DMS114 treated with DMSO at 0.1 percent for 48 hours (cell line): ENCODE data around the gene PMFBP1.

Experiments used
- DNase-seq: peaks from one replicate; lab custom pipeline; 2025; ENCODE audit not compliant: unreplicated experiment; lab: John Stamatoyannopoulos, UW

PMFBP1 gene

DNA sequence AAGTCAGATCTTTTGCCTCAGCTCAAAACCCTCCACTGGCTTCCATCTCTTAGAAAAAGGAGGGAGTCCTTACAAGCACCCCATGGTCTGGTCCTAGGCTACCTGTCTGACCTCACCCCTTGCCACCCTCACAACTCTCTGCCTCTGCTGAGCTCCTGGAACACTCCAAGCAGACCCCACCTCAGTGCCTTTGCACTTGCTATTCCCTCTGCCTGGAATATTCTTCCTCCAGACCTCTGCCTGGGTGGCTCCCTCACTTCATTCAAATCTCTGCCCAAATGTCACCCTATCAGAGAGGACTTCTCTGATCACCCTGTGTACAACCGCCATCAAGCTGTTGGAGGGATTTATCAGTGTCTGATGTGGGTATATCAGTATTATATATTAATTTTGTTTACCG is 37.4 kb downstream of the PMFBP1 start:
- DNase-seq: no peak

DNA sequence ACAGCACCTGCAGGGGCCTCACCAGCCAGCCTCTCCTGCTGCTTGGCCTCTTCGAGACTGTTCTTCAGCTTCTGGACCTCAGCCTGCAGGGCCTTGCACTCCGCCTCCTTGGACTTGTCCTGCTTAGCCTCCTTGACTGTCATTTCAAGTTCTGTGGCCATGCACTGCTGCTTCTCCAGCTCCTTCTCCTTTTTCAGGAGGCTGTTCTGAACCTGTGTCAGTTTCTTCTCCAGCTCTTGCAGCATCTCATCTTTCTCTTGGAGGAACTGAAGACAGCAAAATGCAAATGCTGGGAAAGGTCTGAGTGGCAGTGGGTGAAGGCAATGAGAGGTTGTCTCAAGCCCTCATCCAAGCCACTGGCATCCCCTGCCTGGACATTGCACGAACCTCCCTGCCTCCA is 39.2 kb downstream of the PMFBP1 start:
- DNase-seq: no peak

DNA sequence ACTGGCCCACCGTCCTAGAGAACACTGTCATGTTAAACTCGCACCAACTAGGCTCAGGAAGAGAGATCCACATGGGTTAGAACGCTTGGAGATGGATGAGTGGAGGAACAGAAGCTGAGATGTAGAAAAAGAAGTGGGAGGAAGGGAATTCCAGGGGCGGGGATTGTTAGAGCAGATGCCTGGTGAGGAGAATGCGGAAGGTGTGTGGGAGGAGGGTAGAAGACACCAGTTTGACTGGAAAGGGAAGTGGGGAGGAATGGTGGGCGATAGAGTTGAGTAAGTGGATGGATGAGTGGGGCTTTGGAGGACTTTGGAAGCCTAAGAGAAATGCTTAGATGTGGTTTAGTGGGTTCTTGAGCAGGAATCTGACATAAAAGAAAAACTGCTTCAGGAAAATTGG is 40.9 kb downstream of the PMFBP1 start:
- no peak for DNase-seq

DNA sequence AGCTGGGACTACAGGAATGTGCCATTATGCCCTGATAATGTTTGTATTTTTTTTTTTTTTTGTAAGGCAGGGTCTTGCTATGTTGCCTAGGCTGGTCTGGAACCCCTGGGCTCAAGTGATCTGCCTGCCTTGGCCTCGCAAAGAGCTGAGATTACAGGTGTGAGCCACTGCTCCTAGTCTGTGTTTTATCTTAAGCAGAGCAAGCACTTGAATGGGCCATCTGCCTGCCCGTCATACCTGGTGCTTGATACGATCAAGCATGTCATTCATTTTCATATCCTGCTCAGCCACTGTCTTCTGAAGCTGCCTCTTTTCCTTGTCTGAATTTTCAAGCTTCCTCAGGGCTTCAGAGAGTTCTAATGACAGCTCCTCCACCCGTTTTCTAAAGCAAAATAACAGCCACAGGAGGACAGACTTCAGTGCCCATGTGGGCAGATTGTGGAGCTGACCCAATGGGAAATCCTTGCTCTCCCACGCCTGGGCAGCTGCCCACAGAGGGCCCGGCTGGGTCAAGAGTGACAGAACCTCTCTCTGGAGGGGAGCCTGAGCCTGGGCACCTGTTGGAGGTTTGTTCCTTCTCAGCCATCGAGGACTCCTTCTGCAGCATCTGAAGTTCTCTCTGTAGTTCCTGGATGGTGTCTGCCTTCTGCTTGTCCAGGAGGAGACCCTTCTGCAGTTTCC is 41.8 kb downstream of the PMFBP1 start:
- no peak for DNase-seq

DNA sequence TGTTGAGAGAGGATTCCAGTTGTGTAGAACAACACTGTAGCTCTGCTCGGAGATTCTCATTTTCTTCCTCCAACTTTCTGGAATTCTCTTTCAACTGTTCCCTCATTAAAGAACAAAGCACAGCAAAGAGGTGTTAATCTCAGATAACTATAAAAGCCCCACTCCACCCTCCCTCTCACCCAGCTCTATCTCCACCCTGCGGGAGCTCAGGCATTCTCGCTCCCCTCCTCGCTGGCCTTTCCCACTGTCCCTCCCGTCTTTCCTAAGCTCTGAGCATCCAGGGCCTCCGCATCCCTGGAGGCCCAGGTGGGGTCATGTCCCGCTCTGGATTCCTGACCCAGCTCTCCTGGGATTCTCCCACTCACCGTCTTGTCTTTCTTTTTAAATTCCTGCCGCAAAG is 43.3 kb downstream of the PMFBP1 start:
- DNase-seq: no peak

DNA sequence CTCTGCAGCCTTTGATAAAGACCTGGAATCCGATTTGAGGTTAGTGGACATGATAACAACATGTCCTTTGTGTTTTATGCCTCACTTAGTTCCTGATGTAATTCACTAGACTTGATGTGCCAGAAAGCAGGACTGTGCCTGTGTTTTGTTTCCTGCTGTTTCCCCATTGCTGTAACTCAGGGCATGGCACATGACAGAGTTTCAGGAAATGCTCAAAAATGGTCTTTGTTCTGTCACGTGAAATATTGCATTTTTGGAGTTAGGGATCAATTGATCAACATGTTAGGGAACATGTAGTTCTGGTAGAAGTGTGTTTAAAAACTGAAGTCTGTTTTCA is 45.6 kb downstream of the PMFBP1 start:
- no peak for DNase-seq

DNA sequence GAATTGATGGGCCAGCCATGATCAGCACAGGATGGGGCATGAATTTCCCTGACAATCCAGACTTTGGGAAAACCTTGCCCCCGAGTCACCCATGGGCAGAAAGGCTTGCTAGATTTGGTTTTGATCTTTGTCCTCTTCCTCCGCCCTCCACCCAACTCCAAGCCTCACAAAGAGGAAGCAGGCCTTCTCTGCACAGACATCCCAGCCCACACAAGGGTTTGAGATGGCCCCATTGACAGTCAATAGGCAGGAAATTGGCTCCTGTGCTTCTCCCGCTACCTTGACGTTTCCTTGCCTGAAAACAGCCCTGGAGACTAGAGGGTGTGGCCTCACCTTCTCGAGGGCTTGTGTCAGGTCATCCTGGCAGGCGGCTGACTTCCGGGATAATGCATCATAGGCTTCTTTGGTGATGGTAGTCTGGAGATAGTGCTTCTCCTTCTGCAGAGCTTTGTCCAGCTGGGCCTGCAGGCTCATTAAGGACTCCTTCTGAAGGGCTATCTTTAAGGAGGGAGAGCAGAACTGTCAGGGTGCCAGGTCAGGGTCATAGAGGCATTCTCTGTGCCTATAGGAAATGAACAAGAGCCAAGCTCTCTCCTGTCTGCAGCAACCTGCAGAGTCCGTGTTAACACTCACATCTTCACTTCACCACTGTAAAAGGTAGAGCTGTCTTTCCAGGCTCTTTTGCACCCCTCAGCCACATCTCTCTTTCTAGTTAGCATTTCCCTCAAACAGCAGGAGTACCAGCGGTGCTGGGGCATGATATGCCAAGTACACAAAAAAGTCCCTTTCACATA is 46.1 kb downstream of the PMFBP1 start:
- DNase-seq: no peak

DNA sequence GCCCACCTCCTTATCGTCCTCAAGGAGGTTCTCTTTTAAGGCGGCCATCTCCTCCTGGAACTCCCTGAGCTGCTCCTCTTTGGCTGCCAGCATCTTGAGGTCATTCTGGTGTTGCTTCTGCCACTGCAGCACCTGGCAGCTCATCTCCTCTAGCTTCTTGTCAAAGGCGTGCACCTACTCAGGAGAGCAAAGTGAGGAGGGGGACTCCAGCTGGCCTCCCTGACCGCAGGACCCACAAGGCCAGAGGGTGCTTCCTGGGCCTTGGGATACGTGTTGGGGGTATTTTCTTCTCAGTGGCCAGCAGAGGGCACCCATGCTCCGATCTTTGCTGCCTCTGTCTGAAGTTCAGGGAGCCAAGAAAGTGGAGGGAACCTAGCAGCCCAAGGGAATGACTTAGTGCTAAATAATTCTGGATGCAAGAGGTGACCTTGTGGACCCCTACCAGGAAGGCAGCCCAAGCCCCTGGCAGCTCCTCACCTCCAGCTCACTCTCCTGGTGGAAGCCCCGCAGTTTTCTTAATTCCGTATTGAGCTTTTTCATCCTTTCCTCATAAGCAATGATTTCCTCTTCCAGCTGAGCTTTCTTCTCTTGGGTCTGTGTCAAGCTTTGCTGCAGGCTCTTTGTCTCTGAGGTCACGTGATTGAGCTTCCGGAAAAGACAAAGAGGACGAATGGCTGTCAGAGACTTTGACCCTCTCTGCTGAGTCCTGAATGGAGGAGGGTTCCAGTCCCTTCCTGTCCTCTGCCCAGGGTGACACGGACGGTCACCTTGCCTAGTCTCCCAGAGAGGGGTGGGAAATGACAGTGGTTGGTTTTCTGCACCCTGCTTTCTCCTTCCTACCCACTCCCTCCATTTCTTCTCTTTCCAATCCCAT is 47.0 kb downstream of the PMFBP1 start:
- peak; percentile 68 for DNase-seq

DNA sequence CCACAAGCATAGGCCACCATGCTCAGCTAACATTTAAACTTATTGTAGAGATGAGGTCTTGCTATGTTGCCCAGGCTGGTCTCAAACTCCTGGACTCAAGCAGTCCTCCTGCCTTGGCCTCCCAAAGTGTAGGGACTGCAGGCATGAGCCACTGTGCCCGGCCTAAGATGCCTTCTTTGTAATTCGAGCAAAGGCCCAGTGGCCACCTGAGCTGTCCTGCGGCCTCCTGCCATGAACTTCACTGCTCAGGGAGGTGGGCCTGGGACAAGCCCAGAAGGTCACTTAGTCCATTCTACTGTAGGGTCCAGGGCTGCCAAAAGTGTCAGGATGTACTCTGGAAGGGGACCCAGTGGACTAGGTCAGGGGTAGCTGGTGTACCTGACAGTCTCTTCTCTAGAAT is 47.8 kb downstream of the PMFBP1 start:
- DNase-seq: no peak

DNA sequence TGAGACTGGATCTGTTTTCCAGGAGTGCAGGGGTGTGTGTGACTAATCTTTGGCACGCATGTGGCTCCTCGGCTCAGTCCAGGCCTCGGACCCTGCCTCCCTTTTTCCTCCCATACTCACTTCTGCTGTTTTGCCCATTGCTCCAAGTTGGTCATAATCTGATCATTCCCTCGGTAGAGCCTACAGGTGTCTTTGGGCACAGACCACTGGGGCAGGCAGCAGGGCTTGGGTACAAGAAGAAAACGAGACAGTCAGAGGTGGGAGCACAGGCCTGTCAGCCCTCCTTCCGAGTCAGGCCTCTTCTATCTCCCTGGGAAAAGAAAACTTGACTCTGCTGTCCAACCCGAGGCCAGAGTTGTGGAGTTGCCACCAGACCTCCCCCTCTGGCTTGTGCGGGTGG is 48.5 kb downstream of the PMFBP1 start:
- no peak for DNase-seq

DNA sequence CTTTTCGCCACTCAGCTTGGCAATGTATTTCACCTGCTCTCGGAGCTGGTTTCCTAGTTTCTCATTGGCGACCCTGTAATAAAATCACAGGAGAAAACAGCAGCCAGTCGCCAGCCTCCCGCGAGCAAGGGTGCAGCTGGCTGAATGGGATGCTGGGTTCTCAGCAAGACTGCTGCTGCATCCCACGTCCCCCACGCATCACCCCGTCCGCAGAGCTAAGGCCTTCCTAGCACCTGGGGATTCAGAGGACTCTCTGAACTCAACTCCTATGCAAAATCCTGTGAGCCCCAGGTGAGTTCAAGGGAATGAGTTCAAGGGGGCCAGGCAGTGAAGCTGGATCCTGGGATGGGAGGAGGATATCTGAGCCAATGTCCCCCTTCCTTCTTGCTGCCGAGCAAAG is 49.0 kb downstream of the PMFBP1 start:
- no peak for DNase-seq

DNA sequence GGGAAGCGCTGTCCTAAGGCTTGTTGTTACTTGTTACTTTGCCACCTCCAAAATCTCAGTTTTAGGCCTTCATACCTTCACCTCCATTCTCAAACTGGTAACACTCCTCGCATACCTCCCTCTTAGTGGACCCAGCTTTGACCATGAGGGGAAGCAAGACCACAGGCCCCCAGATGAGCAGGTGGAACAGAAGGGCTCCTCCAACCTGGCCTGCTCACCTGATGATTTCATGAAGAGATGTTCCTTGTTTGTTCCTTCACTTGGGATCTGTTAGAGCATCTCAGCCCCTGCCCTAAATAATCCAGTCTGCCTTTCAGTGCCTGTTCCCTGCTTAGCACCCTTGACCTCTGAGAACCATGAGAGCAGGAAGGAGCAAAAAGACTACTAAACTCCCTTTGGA is 49.6 kb downstream of the PMFBP1 start:
- DNase-seq: no peak

DNA sequence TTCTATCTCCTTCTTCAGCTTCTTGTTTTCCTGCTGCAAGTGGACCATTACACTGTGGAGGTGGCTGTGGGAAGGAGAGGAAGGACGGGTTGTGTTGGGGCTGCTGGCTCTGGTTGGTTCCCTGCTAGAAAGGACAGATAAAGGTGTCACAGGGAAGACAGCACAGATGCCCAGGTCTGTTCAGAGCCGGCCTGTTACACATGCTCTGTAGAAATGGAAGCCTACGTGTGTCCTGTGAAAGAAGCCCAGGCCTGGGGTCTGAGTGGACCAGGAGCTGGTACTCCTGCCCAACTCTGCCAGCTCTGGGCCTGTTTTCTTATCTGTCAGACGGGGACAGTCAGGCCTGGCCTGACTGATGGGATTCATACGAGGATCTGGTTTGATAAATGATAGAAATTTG is 51.9 kb downstream of the PMFBP1 start:
- no peak for DNase-seq

DNA sequence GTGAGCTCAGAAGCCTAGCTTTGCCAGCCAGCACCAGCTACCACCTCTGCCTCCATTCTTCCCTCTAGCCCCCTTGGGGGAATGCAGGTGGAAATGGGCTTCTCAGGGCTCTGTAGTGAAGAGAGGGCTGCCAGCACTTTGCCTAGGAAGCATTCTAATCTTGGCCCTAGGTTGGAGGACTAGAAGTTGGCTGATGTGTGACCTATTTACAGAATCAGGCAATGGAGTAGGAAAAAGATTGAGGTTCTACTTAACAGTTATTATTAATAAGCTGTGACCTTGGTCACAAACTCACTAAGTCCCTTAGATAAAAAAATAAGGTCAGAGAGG is 58.4 kb downstream of the PMFBP1 start:
- DNase-seq: no peak

DNA sequence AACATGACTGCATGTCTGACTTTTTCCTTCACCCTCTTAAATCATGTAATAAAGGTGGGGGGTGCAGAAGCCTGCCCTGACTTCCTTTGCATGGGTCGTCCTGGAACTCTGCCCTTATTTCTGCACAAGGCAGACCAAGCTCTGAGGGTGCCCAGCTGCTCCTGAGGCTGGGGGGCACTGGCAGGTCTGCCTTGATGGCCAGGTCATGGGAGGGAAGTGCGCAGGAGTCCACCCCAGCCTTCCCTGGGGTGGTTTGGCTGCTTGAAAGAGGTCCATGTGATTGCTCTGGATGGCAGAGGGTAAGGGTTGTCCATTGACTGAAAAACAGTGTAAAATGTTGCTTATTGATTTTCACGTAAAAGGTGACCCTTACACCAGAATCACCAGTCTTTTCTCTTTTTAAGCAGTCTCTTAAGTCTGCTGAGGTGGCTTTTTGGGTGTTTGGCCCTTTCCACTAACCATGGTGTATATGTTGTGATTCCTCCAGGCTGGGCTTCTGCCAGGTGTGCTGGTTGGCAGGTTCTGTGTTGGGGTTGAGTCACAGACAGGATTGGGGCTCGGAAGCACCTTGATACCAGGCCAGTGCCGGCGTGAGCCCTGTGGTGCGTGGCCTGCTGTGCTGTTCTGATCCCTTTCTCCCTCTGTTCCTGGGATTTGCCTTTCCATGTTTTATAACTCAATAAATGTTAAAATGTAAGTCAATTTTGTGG is 58.9 kb downstream of the PMFBP1 start:
- DNase-seq: no peak

DNA sequence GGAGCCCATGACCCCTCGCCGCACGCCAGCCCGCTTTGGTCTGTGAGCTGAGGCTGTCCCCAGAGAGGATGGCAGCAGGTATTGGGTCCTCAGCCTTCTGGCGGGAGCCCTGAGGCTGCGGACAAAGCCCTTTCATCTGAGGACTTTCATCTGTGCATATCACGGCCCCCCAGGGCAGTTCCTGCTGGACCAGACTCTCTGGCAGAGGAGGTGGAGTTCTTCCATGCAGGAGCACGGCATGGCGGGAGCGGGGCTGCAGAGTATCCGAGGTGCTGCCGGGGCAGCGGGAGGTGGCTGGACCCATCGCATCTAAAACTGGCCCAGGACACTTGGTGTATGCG is 59.5 kb downstream of the PMFBP1 start:
- no peak for DNase-seq

DNA sequence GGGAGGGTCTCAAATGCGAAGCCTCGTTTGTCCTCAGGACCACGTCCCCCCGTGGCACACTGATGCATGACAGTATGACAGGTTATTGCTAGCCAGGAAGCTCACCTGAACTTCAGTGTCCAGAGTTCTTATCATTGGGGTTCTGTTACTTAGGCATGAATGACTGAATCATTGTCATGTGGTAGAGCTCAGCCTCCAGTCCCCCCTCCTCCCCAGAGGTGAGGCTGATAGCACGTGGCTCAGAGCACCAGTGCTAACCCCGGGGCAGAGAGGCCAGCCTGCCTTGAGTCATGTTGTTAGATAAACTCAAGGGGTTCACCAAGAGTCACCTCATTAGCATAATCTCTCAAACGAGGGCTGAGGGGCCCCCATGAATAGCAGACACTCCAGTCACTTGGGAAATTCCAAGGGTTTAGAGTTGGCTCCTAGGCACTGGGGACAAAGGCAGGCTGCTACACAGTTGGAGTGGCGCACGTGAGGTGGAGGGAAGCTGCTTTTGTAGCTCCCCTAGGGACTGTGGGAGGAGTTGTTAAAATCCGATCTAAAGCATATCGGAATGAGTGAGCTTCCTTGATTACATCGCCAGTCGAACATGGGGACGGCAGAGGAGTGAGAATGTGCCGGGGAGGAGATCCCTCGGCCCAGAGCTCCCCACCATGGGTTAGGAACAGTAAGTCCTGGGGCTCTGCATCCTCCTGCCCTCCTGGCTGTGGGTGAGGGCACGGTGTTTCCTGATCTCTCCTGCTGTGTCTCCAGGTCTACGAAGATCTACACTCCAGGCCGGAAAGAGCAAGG is 60.1 kb downstream of the PMFBP1 start:
- no peak for DNase-seq

DNA sequence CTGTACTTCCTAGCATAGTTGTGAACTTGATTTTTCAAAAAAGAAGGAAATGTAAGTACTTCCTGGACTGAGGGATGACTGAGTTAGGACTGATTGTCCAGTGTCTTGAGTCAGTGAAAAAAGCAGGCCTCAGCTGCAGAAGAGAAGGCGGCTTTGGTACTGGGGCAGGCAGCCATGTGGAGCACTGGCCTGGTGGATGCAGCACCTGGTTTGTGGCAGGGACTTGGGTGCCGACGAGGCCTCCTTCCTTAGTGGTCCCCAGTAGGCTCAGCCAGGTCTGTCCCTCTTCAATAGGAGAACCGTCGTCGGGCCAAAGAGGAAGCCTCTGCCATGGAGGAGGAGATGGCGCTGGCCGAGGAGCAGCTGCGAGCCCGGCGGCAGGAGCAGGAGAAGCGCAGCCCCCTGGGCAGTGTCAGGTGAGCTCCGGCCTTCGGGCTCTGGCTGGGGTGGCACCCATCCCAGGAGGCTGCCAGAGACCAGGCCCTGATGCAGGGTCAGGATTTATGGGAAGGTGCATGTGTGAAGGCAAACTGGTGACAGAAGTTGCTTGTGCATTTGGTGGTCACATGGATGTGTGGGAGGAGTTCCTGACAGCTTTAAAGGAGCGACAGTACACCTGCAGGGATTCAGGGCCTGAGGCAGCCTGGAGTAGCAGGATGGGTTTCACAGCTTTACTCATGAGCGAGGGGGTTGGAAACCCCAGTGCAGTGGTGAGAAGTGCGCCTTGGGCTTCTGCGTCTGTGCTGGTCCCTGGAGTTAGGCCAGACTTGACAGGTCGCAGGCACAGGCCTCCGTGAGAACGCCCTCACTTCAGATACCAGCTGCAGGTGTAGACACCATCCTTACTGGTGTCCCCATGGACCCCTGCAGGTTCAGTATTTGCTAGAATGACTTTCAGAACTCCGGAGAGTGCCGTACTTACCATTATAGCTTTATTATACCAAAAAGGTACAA is 61.0 kb downstream of the PMFBP1 start:
- no peak for DNase-seq

DNA sequence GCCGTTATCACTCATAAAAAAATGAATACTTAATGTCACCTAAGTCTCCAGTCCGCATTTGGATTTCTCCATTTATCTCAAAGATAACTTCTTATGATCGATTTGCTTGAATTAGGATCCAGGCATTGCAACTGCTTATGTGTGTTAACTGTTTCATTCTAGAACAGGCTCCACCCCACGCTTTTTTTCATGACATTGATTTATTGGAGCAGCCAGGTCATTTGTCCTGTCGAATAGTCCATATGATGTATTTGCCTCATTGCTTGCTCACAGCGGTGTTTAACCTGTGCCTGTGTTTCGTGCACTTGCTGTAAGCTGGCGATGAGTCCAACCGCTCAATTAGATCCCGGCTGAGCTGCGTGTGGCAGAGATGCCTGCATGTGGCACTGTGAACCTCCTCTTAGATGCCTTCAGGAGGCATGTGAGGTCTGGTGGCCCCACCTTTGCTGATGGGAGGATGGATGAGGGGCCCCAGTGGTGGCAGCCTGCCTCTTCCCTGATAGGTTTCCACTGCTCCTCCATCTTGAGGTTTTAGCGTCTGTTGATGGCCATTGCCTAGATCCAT is 61.9 kb downstream of the PMFBP1 start:
- DNase-seq: no peak
